GM12875 (cell line): ENCODE measurements around the gene GTPBP4.
"Not testable (repeated sequence)": the region's sequence is repeated elsewhere in the genome, so short reads cannot be mapped to it uniquely, and the experiment has no call there.

Source experiments
- H3K4me3 ChIP-seq: one replicate; pipeline ENCODE4 v1.5.1; 2011; ENCODE audit warnings: low read depth, low read length, control low read depth
- CTCF ChIP-seq: IDR thresholded peaks from 2 replicates; pipeline ENCODE4 v1.5.1; 2011; ENCODE audit warnings: low read depth, mild to moderate bottlenecking, control low read depth, inconsistent platforms, low read length, moderate library complexity, borderline replicate concordance; ENCODE audit not compliant: insufficient read depth

GTPBP4 gene

GRCh38 chr10:1002425-1003006 lies 14.3 kb downstream of the GTPBP4 start:
- no peak overlapping the region for H3K4me3 ChIP-seq
- TF ChIP-seq CTCF: no peak

GRCh38 chr10:1003884-1004670 lies 15.8 kb downstream of the GTPBP4 start:
- no peak overlapping the region for H3K4me3 ChIP-seq

GRCh38 chr10:1006573-1006972 lies 18.3 kb downstream of the GTPBP4 start:
- TF ChIP-seq CTCF: no peak
- H3K4me3 ChIP-seq: no peak overlapping the region

More at GRCh38 chr10:1003884-1004670, 15.8 kb downstream of the GTPBP4 start:
- no peak for TF ChIP-seq CTCF

- no peak for TF ChIP-seq CTCF
- no peak overlapping the region for H3K4me3 ChIP-seq
Measured at GRCh38 chr10:1007583-1007982, 19.3 kb downstream of the GTPBP4 start.

GRCh38 chr10:1009071-1009494 lies 20.8 kb downstream of the GTPBP4 start:
- TF ChIP-seq CTCF: no peak
- no peak overlapping the region for H3K4me3 ChIP-seq

- not testable (repeated sequence) for H3K4me3 ChIP-seq
Measured at GRCh38 chr10:1009947-1010346, 21.7 kb downstream of the GTPBP4 start.

GRCh38 chr10:1010703-1011102 lies 22.5 kb downstream of the GTPBP4 start:
- no peak for TF ChIP-seq CTCF

More at GRCh38 chr10:1010703-1011102, 22.5 kb downstream of the GTPBP4 start:
- no peak overlapping the region for H3K4me3 ChIP-seq
